ENCODE data around the gene SLC15A3. TPM values are rescaled to one million over a fixed set of nuclear protein-coding genes. Genes with fewer than 3 reads are reported as not detected.
A peak's percentile ranks its signal among the peaks of the same experiment; 100 is the strongest.
"Not testable (repeated sequence)": the region's sequence is repeated elsewhere in the genome, so short reads cannot be mapped to it uniquely, and the experiment has no call there.

Gene SLC15A3
- polyA plus RNA-seq, 5 donors, result 14.7 to 21.2 (median 20.6) TPM

GRCh38 chr11:60977836-60978235 is 25.9 kb upstream of the SLC15A3 start:
- no peak for DNase-seq

- no peak for DNase-seq
Observed at GRCh38 chr11:60977224-60977623, 25.2 kb upstream of the SLC15A3 start.

GRCh38 chr11:60974726-60975125 is 22.8 kb upstream of the SLC15A3 start:
- DNase-seq, result no peak

GRCh38 chr11:60974316-60974715 is 22.3 kb upstream of the SLC15A3 start:
- DNase-seq, result not testable (repeated sequence)

- DNase-seq, result no peak
Observed at GRCh38 chr11:60973699-60974098, 21.7 kb upstream of the SLC15A3 start.

- DNase-seq, result no peak
Observed at GRCh38 chr11:60972182-60973030, 20.4 kb upstream of the SLC15A3 start.

- no peak for DNase-seq
Observed at GRCh38 chr11:60971520-60971919, 19.5 kb upstream of the SLC15A3 start, which contains the start of gene CD6. Gene CD6, plus strand, starts transcription at chr11:60971680. Its CDS starts 186 bp downstream, at chr11:60971866.

GRCh38 chr11:60970890-60971289 is 18.9 kb upstream of the SLC15A3 start:
- no peak for DNase-seq

- no peak for DNase-seq
Observed at GRCh38 chr11:60970369-60970774, 18.4 kb upstream of the SLC15A3 start.

GRCh38 chr11:60968223-60968622 is 16.2 kb upstream of the SLC15A3 start:
- DNase-seq, result no peak

- DNase-seq, result no peak
Observed at GRCh38 chr11:60966890-60967289, 14.9 kb upstream of the SLC15A3 start.

- DNase-seq, result no peak
Observed at GRCh38 chr11:60964801-60965200, 12.8 kb upstream of the SLC15A3 start.

- no peak for DNase-seq
Observed at GRCh38 chr11:60960405-60960804, 8.4 kb upstream of the SLC15A3 start.

- no peak for DNase-seq
Observed at GRCh38 chr11:60959431-60959830, 7.5 kb upstream of the SLC15A3 start.

GRCh38 chr11:60957188-60957587 is 5.2 kb upstream of the SLC15A3 start:
- no peak for DNase-seq

GRCh38 chr11:60955571-60955970 is 3.6 kb upstream of the SLC15A3 start:
- DNase-seq, result no peak

- DNase-seq, result no peak
Observed at GRCh38 chr11:60954421-60954820, 2.4 kb upstream of the SLC15A3 start.

GRCh38 chr11:60953781-60954180 is 1.8 kb upstream of the SLC15A3 start:
- DNase-seq, result no peak

- DNase-seq, result no peak
Observed at GRCh38 chr11:60952742-60953170, 780 bp upstream of the SLC15A3 start.

GRCh38 chr11:60951606-60951903 is 421 bp downstream of the SLC15A3 start:
- DNase-seq, result no peak

- peak in 1 of 2 donors; percentile 38 for DNase-seq
Observed at GRCh38 chr11:60950933-60951605, 907 bp downstream of the SLC15A3 start.

- no peak for DNase-seq
Observed at GRCh38 chr11:60950024-60950423, 2.0 kb downstream of the SLC15A3 start.

GRCh38 chr11:60948250-60948649 is 3.7 kb downstream of the SLC15A3 start:
- DNase-seq, result no peak
